NCI-H1105 treated with DMSO at 0.1 percent for 48 hours (cell line): ENCODE results near the gene PCP4.
"Not testable (repeated sequence)": the region's sequence is repeated elsewhere in the genome, so short reads cannot be mapped to it uniquely, and the experiment has no call there.

Experiments used
- DNase-seq: peaks from one replicate; lab custom pipeline; 2025; lab: John Stamatoyannopoulos, UW

The PCP4 gene

GRCh38 chr21:39866093-39866492 is 1.1 kb upstream of the PCP4 start:
- no peak for DNase-seq

GRCh38 chr21:39869141-39869818 is 2.0 kb downstream of the PCP4 start:
- DNase-seq: peak; percentile 45

- peak; percentile 41 for DNase-seq
Observed at GRCh38 chr21:39873687-39874086, 6.4 kb downstream of the PCP4 start.

GRCh38 chr21:39874206-39874605 is 7.0 kb downstream of the PCP4 start:
- DNase-seq: peak; percentile 46

GRCh38 chr21:39874759-39875158 is 7.5 kb downstream of the PCP4 start:
- DNase-seq: peak; percentile 83

- DNase-seq: no peak
Observed at GRCh38 chr21:39881661-39882060, 14.4 kb downstream of the PCP4 start.

- DNase-seq: no peak
Observed at GRCh38 chr21:39882151-39882838, 15.1 kb downstream of the PCP4 start.

- DNase-seq: no peak
Observed at GRCh38 chr21:39882839-39883195, 15.6 kb downstream of the PCP4 start.

- DNase-seq: peak; percentile 91
Observed at GRCh38 chr21:39885119-39885848, 18.0 kb downstream of the PCP4 start.

GRCh38 chr21:39888848-39889247 is 21.6 kb downstream of the PCP4 start:
- DNase-seq: no peak

GRCh38 chr21:39891111-39891510 is 23.9 kb downstream of the PCP4 start:
- no peak for DNase-seq

- not testable (repeated sequence) for DNase-seq
Observed at GRCh38 chr21:39891863-39892262, 24.6 kb downstream of the PCP4 start.

- DNase-seq: no peak
Observed at GRCh38 chr21:39900491-39900890, 33.3 kb downstream of the PCP4 start.

- no peak for DNase-seq
Observed at GRCh38 chr21:39900911-39901310, 33.7 kb downstream of the PCP4 start.

- DNase-seq: no peak
Observed at GRCh38 chr21:39902986-39903385, 35.7 kb downstream of the PCP4 start.

GRCh38 chr21:39904457-39904856 is 37.2 kb downstream of the PCP4 start:
- DNase-seq: no peak

GRCh38 chr21:39908265-39908923 is 41.2 kb downstream of the PCP4 start:
- no peak for DNase-seq

- DNase-seq: peak; percentile 86
Observed at GRCh38 chr21:39911286-39912199, 44.3 kb downstream of the PCP4 start.

GRCh38 chr21:39913706-39914305 is 46.6 kb downstream of the PCP4 start:
- DNase-seq: no peak

- no peak for DNase-seq
Observed at GRCh38 chr21:39915881-39916280, 48.6 kb downstream of the PCP4 start.

- DNase-seq: no peak
Observed at GRCh38 chr21:39918558-39918957, 51.3 kb downstream of the PCP4 start.
